Measurements from ENCODE around the gene BAHCC1.
"Not testable (repeated sequence)": the region's sequence is repeated elsewhere in the genome, so short reads cannot be mapped to it uniquely, and the experiment has no call there.

BAHCC1 gene

GRCh38 chr17:81413497-81414135 is 18.4 kb downstream of the BAHCC1 start:
- no peak for DNase-seq (ENCODE audit: low read depth, low spot score)

DNA sequence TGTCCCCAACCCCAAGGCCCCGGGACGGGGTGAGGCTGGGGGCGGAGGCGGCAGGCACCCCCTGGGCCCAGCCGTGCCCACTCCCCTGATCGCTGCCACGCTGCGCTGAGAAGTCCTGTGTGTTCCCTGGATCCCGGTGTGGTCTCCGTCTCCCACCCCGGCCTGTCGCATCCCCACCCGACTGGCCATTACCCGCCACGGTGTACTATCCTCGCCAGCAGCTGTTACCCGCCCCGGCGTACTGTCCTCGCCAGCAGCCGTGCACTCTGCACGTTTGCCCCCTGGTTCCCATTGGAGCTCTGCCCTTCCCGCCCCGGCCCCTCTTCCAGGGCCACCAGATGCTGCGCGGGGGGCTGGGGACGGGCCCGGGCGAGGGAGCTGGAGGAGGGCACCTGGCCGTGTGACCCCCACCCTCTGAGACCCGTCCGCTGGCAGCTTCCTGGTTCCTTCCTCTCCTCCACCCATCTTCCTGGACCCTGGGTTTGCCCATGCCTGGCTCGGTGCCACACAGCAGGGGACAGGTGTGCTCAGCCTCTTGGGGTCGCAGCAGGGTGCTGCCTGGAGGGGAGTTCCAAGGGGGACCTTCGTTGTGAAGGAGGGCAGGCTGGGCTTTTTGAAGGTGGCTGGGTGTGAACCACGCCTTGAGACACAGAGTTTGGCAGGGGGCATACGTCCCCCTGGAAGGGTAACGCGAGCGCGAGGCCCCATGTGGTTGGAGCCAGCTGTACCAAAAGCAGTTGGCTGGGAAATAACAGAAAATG is 19.7 kb downstream of the BAHCC1 start:
- no peak for DNase-seq (ENCODE audit: low read depth, low spot score)

- no peak for DNase-seq (ENCODE audit: low read depth, low spot score)
Observed at GRCh38 chr17:81415681-81416080, 20.4 kb downstream of the BAHCC1 start.

GRCh38 chr17:81416612-81417011 is 21.4 kb downstream of the BAHCC1 start:
- no peak for DNase-seq (ENCODE audit: low read depth, low spot score)

DNA sequence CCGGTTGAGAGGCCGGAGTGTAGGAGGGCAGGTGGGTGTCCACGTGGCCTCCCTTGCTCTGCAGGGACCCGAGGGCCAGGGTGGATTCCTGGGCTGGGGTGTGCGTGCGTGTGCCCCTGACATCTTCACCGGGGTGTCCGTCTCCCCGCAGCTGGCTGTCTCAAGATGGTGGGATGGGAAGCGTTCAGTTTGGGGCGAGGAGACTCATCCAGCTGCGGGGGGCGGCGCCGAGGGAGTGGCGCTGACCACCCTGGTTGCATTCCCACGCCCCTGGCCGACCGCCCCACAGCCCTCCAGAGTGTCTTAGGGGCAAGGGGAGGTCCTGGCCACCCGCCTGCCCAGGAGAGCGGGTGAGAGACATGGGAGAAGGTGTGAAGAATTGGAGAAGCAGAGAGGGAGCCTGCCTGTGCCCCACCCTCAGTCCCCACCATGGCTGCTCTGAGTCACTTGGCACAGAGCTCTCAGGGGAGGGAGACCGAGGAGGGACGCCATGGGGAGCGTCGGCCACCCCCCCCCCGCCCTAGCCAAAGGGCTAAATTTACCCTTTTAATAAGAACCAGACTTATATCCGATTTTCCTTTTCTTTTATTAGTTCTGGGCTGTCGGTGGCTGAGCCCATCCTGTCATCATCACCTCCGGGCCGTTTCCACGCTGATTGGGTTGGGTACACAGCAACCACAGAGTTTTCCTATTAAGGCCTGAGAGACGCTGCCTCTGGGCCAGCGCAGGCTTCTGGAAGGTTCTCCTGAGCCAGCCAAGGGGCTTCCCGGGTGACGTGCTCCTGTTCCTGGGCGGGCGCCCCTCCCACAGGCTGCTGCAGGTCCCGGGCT is 22.0 kb downstream of the BAHCC1 start:
- DNase-seq (ENCODE audit: low read depth, low spot score): peak; percentile 53

DNA sequence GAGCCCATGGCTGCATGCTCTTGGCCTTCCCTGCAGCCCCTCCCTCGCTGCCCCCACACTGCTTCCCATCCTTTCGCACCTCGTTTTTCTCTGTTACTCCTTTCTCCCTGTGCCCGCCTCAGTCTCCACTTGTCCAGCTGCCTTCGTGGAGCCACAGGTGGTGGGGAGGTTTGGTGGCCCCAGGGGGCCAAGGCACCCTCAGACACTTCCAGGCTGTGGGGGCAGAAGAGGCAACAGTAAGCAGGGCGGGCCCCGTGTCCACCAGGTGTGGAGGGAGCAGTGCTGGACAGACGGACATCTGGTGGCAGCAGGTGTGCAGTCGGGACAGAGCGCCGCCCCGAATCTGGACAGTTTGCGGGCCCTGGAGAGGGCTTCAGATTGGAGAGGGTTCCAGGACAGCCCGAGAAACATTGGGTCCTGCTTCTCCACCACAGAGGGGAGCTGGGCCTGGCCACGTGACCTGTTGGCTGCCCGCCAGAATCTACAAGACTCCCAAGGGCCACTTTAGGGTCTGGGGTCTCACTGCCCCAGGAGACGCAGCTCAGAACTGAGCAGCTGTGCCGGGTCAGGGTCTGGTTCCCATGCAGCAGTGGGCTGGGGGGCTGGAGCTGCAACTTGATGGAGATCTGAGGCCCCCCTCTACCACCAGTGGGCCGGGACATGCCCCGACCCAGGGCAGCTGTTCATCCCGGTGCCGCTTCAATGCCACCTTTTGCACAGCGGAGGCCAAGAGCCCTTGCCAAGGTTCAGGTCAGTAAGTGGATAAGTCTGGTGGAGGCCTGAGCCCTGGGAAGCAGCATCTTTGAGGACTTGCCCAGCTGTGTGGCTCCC is 22.8 kb downstream of the BAHCC1 start:
- DNase-seq (ENCODE audit: low read depth, low spot score): no peak

GRCh38 chr17:81418710-81419318 is 23.6 kb downstream of the BAHCC1 start:
- DNase-seq (ENCODE audit: low read depth, low spot score): peak; percentile 33

GRCh38 chr17:81419319-81419885 is 24.1 kb downstream of the BAHCC1 start:
- peak; percentile 92 for DNase-seq (ENCODE audit: low read depth, low spot score)

GRCh38 chr17:81419886-81420768 is 24.9 kb downstream of the BAHCC1 start:
- no peak for DNase-seq (ENCODE audit: low read depth, low spot score)

GRCh38 chr17:81420769-81421462 is 25.7 kb downstream of the BAHCC1 start:
- DNase-seq (ENCODE audit: low read depth, low spot score): peak; percentile 87

DNA sequence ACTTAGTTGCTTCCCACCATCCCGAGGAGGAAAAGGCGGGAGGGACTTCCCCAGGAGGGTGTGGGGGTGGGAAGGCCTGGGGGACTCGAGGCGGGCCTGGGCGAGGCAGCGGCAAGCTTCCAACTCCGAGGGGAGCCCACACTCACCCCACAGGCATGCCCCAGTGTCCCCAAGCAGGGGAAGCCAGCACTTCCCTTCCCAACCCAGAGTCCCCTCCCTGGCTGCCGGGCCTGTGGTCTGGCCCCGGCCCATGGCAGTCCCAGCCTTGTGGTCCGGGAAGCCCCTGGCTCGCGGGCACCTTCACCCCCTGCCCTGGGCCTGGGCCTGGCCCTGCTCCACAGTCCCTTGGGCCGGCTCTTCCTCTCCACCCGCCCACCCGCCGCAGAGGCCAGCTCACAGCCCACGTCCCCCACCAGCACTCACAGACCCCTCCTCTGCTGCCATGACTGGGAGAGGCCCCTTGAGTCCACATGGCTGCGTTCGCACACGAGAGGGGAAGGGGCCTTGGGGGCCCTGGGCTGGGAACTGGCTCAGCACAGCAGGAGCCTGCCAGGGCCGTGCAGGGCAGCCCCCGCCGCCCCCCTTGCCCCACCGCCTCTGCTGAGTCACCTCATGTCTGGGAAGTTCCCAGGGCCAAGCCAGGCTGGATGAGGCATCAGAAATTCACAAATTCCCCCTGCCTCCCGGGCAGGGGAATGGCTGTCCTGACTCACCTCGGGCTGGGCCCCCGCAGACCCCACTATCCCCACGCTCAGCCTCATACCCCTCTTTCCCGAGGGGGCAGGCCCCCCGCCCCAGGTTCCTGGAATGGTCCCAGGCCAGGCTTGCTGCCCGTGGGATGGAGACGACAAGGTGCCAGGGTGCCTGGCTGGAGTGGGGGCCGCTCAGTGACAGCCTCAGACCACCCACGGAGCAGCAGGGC is 27.8 kb downstream of the BAHCC1 start:
- peak; percentile 98 for DNase-seq (ENCODE audit: low read depth, low spot score)

DNA sequence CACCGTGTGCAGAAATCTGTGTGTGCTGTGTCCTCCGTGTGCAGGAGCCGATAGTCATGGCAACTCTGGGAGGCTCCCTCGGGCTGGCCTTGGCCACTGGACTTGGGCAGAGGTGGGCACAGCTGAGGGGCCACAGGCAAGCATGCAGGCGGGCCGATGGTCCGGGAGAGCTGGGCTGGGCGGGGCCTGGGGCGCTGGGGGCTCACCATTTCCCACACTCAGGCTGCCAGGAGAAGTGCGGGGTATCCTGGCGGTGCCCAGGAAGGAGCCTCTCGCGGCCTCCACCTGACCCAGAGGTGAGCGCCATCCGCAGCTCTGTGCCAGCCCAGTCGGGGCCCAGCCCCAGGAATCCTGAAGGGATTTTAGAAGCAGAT is 28.4 kb downstream of the BAHCC1 start:
- DNase-seq (ENCODE audit: low read depth, low spot score): no peak

GRCh38 chr17:81424151-81425017 is 29.1 kb downstream of the BAHCC1 start:
- no peak for DNase-seq (ENCODE audit: low read depth, low spot score)

DNA sequence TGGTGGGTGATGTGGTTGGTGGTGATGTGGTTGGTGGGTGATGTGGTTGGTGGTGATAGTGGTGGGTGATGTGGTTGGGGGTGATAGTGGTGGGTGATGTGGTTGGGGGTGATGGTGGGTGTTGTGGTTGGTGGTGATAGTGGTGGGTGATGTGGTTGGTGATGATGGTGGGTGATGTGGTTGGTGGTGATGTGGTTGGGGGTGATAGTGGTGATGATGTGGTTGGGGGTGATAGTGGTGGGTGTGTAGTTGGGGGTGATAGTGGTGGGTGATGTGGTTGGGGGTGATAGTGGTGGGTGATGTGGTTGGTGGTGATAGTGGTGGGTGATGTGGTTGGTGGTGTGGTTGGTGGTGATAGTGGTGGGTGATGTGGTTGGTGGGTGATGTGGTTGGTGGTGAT is 29.8 kb downstream of the BAHCC1 start:
- DNase-seq (ENCODE audit: low read depth, low spot score): not testable (repeated sequence)

DNA sequence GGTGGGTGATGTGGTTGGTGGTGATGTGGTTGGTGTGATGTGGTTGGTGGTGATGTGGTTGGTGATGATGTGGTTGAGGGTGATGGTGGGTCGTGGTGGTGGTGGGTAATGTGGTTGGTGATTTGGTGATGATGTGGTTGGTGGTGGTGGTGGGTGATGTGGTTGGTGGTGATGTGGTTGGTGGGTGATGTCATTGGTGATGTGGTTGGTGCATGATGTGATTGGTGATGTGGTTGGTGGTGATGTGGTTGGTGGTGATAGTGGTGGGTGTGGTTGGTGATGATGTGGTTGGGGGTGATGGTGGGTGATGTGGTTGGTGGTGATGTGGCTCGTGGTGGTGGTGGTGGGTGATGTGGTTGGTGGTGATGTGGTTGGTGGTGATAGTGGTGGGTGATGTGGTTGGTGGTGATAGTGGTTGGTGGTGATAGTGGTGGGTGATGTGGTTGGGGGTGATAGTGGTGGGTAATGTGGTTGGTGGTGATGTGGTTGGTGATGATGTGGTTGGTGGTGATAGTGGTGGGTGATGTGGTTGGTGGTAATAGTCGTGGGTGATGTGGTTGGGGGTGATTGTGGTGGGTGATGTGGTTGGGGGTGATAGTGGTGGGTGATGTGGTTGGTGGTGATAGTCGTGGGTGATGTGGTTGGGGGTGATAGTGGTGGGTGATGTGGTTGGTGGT is 30.6 kb downstream of the BAHCC1 start:
- DNase-seq (ENCODE audit: low read depth, low spot score): not testable (repeated sequence)

DNA sequence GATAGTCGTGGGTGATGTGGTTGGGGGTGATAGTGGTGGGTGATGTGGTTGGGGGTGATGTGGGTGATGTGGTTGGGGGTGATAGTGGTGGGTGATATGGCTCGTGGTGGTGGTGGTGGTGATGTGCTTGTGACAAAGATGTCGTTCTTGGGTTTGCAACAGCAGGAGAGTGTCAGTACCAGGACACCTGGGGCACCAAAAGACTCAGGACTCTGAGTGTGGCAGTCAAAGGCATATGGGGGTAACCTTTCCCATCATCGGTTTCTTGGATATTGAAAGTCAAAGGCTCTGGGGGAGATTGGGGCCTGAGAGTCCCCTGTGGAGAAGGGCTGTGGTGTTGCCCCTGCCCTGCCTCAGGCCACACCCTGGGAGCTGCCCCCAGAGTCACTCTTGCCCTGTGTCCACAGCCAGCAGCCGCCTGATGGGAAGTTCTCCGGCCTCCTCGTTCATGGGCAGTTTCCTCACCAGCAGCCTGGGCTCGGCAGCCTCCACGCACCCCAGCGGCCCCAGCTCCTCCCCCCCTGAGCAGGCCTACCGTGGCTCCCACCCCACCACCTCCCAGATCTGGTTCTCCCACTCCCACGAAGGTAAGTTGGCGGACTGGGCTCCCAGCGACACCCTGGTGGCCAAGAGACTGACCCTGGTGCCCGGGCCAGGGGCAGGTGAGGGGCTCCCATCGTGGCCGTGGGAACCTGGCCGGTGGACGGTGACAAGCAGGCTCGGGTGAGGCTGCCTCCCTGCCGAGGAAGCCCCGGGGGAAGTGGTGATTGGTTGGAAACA is 31.3 kb downstream of the BAHCC1 start:
- no peak for DNase-seq (ENCODE audit: low read depth, low spot score)
